ENCODE results near the gene METTL14.

Gene METTL14

DNA sequence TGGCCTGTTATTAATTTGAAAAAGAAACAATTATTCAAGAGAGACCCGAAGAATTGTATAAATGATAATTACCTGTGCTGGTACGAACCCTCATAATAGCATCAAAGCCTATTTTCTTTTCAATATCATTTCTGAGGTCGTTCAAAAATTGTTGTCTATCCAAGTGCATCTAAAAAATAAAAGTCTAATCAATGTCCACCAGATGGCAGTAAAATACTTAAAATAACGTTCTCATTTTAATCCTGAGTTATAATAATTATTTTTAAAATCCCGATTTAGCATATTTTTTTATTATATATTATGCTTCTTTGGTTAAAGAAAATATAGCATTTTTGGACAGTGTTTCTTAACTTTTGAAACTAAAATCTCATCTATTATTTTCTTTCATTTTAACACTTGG is 55.7 kb downstream of the METTL14 start:
- H3K36me3 ChIP-seq (replicated peaks; ENCODE audit: low read depth, low read length) = peaks cover 49% of the 10 kb centered on the region

DNA sequence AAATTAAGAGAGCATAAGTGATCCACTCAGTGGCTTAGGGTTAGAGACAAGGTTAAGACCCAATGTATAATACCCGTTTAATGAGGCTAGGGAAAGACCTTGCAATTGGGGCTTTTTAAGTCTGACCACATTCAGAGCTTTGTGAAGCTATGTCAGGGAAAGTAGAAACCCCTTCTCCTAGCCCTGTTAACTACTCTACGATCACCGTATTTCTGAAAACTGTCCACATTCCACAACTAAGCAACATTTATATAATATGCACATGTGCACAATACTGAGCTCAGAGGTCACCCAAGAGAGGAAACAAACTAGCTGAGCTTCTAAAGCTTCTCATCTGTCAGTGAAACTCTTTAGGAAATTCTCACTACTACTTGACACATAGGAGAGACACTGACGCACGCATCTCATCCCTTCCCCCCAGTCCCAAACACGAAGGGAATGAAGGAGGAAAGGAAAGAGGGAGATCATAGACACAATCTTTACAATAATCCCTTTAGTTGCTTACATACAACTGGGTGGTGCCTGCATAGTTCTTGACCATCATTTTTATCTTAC is 56.2 kb downstream of the METTL14 start:
- Histone ChIP-seq H3K9ac (ENCODE audit: low read length) (no peak overlapping the region), H3K4me3 (ENCODE audit: low read length) (no peak overlapping the region), H4K20me1 (ENCODE audit: insufficient read depth, low read length) (0 out of 2 replicates have a peak, but pooled peaks cover 5% of the 10 kb centered on the region), H3K79me2 (ENCODE audit: low read length) (no peaks in the 10 kb centered on the region), H3K27ac (ENCODE audit: low read length) (no peak overlapping the region), H3K4me2 (ENCODE audit: low read length) (no peak overlapping the region), H3K4me1 (ENCODE audit: low read length) (no peaks in the 10 kb centered on the region), H3K9me3 (ENCODE audit: insufficient read depth, low read length) (no peaks in the 10 kb centered on the region), H3K36me3 (replicated peaks; ENCODE audit: low read depth, low read length) (peaks cover 45% of the 10 kb centered on the region), H2AFZ (ENCODE audit: low read depth, low read length) (no peak overlapping the region), H3K27me3 (ENCODE audit: low read depth, low read length) (no peaks in the 10 kb centered on the region)
- TF ChIP-seq CTCF (IDR thresholded peaks at IDR 0.05; ENCODE audit: low read depth, low read length) (no peak), EZH2phosphoT487 (IDR thresholded peaks at IDR 0.05; ENCODE audit: low read depth) (no peak)

More for the DNA sequence above, 55.7 kb downstream of the METTL14 start:
- H3K27ac ChIP-seq (ENCODE audit: low read length) = no peak overlapping the region
- H2AFZ ChIP-seq (ENCODE audit: low read depth, low read length) = no peak overlapping the region
- H3K9me3 ChIP-seq (ENCODE audit: insufficient read depth, low read length) = no peaks in the 10 kb centered on the region
- H3K9ac ChIP-seq (ENCODE audit: low read length) = no peak overlapping the region
- TF ChIP-seq CTCF (IDR thresholded peaks at IDR 0.05; ENCODE audit: low read depth, low read length) (peak; percentile 49), EZH2phosphoT487 (IDR thresholded peaks at IDR 0.05; ENCODE audit: low read depth) (no peak)
- H3K27me3 ChIP-seq (ENCODE audit: low read depth, low read length) = no peaks in the 10 kb centered on the region
- no peak overlapping the region for H3K4me2 ChIP-seq (ENCODE audit: low read length)
- H4K20me1 ChIP-seq (ENCODE audit: insufficient read depth, low read length) = 0 out of 2 replicates have a peak, but pooled peaks cover 5% of the 10 kb centered on the region
- no peaks in the 10 kb centered on the region for H3K4me1 ChIP-seq (ENCODE audit: low read length)
- no peak overlapping the region for H3K4me3 ChIP-seq (ENCODE audit: low read length)
- no peaks in the 10 kb centered on the region for H3K79me2 ChIP-seq (ENCODE audit: low read length)

- Histone ChIP-seq H3K9me3 (ENCODE audit: insufficient read depth, low read length) (no peaks in the 10 kb centered on the region), H3K9ac (ENCODE audit: low read length) (no peak overlapping the region), H4K20me1 (ENCODE audit: insufficient read depth, low read length) (0 out of 2 replicates have a peak, but pooled peaks cover 5% of the 10 kb centered on the region), H3K79me2 (ENCODE audit: low read length) (no peaks in the 10 kb centered on the region), H3K27me3 (ENCODE audit: low read depth, low read length) (no peaks in the 10 kb centered on the region), H3K36me3 (replicated peaks; ENCODE audit: low read depth, low read length) (peaks cover 48% of the 10 kb centered on the region), H3K4me3 (ENCODE audit: low read length) (no peak overlapping the region), H2AFZ (ENCODE audit: low read depth, low read length) (no peak overlapping the region), H3K4me2 (ENCODE audit: low read length) (no peak overlapping the region), H3K27ac (ENCODE audit: low read length) (no peak overlapping the region), H3K4me1 (ENCODE audit: low read length) (no peaks in the 10 kb centered on the region)
- TF ChIP-seq EZH2phosphoT487 (IDR thresholded peaks at IDR 0.05; ENCODE audit: low read depth) = no peak
- TF ChIP-seq CTCF (IDR thresholded peaks at IDR 0.05; ENCODE audit: low read depth, low read length) = no peak
Observed at GRCh38 chr4:118742050-118742449, 56.9 kb downstream of the METTL14 start.

DNA sequence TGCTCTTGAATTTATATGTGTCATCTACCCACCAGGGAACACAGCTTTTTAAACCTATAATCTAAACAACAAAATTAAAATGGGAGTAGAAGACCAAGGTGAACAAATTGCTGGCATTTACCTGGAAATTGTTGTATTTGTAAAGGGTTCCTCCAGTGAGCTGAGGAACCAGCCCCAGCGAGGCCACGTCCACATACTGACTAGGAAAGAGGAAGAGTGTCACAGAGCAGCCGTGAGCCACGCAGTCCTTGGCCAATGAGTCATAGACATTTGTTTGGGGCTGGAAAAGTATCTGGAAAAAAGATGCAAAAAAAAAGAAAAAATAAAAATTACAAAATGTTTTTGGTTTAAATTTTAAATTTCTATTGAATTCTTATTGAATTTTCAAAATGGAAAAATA is 58.7 kb downstream of the METTL14 start:
- no peaks in the 10 kb centered on the region for H3K9me3 ChIP-seq (ENCODE audit: insufficient read depth, low read length)
- peaks cover 35% of the 10 kb centered on the region for H3K36me3 ChIP-seq (replicated peaks; ENCODE audit: low read depth, low read length)
- H3K27me3 ChIP-seq (ENCODE audit: low read depth, low read length) = no peaks in the 10 kb centered on the region
- 0 out of 2 replicates have a peak, but pooled peaks cover 5% of the 10 kb centered on the region for H4K20me1 ChIP-seq (ENCODE audit: insufficient read depth, low read length)
- no peak overlapping the region for H3K27ac ChIP-seq (ENCODE audit: low read length)
- H3K4me1 ChIP-seq (ENCODE audit: low read length) = no peaks in the 10 kb centered on the region
- H2AFZ ChIP-seq (ENCODE audit: low read depth, low read length) = no peak overlapping the region
- no peak overlapping the region for H3K9ac ChIP-seq (ENCODE audit: low read length)
- no peak overlapping the region for H3K4me3 ChIP-seq (ENCODE audit: low read length)
- TF ChIP-seq CTCF (IDR thresholded peaks at IDR 0.05; ENCODE audit: low read depth, low read length) = no peak
- no peak for TF ChIP-seq EZH2phosphoT487 (IDR thresholded peaks at IDR 0.05; ENCODE audit: low read depth)
- no peaks in the 10 kb centered on the region for H3K79me2 ChIP-seq (ENCODE audit: low read length)
- no peak overlapping the region for H3K4me2 ChIP-seq (ENCODE audit: low read length)
